Measurements from ENCODE around the gene RAB11FIP3.

The RAB11FIP3 gene

DNA sequence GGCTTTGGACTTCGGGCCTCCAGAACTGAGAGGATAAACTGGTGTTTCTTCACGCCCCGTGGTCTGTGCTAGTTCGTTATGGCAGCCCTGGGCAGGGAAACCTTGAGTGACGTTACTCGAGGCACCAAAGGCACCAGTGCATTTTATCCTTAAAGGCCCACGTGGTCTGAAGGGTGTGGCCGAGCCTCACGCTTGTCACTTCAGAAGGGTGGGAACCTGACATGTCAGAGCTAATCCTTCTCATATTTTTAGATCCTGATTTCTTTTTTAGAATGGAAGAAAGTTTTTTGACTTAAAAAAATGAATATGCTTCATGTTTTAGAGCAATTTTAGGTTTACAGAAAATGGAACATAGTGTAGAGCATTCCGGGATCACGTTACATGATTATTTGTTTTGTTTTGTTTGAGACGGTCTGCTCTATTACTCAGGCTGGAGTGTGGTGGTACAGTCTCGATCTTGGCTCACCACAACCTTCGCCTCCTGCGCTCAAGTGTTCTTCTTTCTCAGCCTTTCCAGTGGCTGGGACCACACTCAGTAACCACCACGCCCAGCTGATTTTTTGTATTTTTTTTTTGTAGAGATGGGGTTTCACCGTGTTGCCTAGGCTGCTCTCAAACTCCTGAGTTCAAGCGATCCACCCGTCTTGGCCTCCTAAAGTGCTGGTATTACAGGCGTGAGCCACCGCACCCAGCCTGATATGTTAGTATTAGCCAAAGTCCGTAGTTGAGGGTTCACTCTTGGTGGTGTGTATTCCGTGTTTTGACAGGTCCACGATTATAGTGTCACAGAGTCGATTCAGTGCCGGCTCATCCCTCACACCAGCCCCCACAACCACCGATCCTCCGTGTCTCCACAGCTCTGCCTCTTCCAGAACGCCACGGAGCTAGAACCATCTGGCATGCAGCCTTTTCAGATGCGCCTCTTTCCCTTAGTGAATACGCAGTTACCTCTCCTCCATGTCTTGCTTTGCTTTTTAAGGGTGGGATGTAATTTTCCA is 47.9 kb downstream of the RAB11FIP3 start:
- TF ChIP-seq, protein P1, sequence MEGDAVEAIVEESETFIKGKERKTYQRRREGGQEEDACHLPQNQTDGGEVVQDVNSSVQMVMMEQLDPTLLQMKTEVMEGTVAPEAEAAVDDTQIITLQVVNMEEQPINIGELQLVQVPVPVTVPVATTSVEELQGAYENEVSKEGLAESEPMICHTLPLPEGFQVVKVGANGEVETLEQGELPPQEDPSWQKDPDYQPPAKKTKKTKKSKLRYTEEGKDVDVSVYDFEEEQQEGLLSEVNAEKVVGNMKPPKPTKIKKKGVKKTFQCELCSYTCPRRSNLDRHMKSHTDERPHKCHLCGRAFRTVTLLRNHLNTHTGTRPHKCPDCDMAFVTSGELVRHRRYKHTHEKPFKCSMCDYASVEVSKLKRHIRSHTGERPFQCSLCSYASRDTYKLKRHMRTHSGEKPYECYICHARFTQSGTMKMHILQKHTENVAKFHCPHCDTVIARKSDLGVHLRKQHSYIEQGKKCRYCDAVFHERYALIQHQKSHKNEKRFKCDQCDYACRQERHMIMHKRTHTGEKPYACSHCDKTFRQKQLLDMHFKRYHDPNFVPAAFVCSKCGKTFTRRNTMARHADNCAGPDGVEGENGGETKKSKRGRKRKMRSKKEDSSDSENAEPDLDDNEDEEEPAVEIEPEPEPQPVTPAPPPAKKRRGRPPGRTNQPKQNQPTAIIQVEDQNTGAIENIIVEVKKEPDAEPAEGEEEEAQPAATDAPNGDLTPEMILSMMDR (IDR thresholded peaks at IDR 0.05; ENCODE audit: low read depth, low read length, poor library complexity, severe bottlenecking): no peak
- TF ChIP-seq EZH2phosphoT487 (IDR thresholded peaks at IDR 0.05; ENCODE audit: borderline replicate concordance, low read length): no peak
- H3K36me3 ChIP-seq (ENCODE audit: control insufficient read depth, low read length): peaks cover 5% of the 10 kb centered on the region
- no peak overlapping the region for H3K27ac ChIP-seq (ENCODE audit: low read depth, low read length)
- H3F3A ChIP-seq (ENCODE audit: control insufficient read depth, insufficient read depth): no peaks in the 10 kb centered on the region
- H3K4me3 ChIP-seq (ENCODE audit: low read length): no peak overlapping the region
- no peaks in the 10 kb centered on the region for H3K79me2 ChIP-seq (ENCODE audit: control insufficient read depth, low read length)
- H3K27me3 ChIP-seq (ENCODE audit: control insufficient read depth, low read length): no peaks in the 10 kb centered on the region
- no peak overlapping the region for H3K4me2 ChIP-seq (ENCODE audit: low read length)
- no peaks in the 10 kb centered on the region for H3K9me2 ChIP-seq (replicated peaks; ENCODE audit: control insufficient read depth, low read length)
- no peaks in the 10 kb centered on the region for H4K20me1 ChIP-seq (ENCODE audit: control insufficient read depth, insufficient read depth, low read depth, low read length)
- no peaks in the 10 kb centered on the region for H3K4me1 ChIP-seq (ENCODE audit: control insufficient read depth, low read length)
- no peaks in the 10 kb centered on the region for H3K9me3 ChIP-seq (ENCODE audit: control insufficient read depth, insufficient read depth, low read length)

DNA sequence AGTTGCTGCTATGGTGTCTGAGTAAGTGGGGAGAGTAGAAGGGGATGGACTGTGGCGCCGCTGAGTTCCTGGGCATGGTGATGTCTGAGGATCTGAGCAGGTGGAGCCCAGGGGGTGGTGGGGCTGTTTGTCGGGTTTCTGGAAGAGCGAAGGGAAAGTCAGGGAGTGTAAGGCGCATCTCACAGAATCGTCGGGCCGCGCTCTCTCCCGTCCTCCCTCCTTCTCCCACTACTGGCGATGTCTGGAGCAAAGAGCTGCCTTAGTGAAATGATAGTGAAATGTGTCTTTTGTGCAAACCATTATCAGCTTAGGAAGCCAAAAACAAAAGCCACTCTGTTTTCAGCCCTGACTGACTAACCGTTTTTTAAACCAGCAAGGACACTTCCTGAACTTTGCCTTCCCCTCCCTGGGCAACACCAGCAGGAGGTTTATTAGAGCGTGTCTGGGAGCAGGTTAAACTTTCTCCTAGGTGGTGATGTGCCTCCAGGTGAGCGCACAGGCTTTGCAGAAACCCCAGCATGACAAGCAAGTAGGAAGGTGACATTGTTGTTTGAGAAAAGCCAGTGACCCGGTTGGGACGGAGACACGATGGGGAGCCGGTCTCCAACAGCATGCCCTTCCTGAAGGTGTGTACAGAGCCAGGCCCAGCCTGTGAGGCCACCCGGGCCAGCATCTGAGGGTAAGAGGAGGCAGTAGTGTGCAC is 49.1 kb downstream of the RAB11FIP3 start:
- Histone ChIP-seq H3F3A (ENCODE audit: control insufficient read depth, insufficient read depth) (no peaks in the 10 kb centered on the region), H3K9me2 (replicated peaks; ENCODE audit: control insufficient read depth, low read length) (no peaks in the 10 kb centered on the region), H3K9me3 (ENCODE audit: control insufficient read depth, insufficient read depth, low read length) (no peaks in the 10 kb centered on the region), H3K27ac (ENCODE audit: low read depth, low read length) (no peak overlapping the region), H3K4me3 (ENCODE audit: low read length) (no peak overlapping the region), H3K36me3 (ENCODE audit: control insufficient read depth, low read length) (peaks cover 5% of the 10 kb centered on the region), H3K79me2 (ENCODE audit: control insufficient read depth, low read length) (no peaks in the 10 kb centered on the region), H4K20me1 (ENCODE audit: control insufficient read depth, insufficient read depth, low read depth, low read length) (no peaks in the 10 kb centered on the region), H3K27me3 (ENCODE audit: control insufficient read depth, low read length) (no peaks in the 10 kb centered on the region), H3K4me1 (ENCODE audit: control insufficient read depth, low read length) (no peaks in the 10 kb centered on the region), H3K4me2 (ENCODE audit: low read length) (no peak overlapping the region)
- TF ChIP-seq, protein P1 (IDR thresholded peaks at IDR 0.05; ENCODE audit: low read depth, low read length, poor library complexity, severe bottlenecking): no peak
- TF ChIP-seq EZH2phosphoT487 (IDR thresholded peaks at IDR 0.05; ENCODE audit: borderline replicate concordance, low read length): no peak

- Histone ChIP-seq H3K27ac (ENCODE audit: low read depth, low read length) (no peak overlapping the region), H3K4me2 (ENCODE audit: low read length) (no peak overlapping the region), H3K36me3 (ENCODE audit: control insufficient read depth, low read length) (peaks cover 5% of the 10 kb centered on the region), H3K4me3 (ENCODE audit: low read length) (no peak overlapping the region), H3K79me2 (ENCODE audit: control insufficient read depth, low read length) (no peaks in the 10 kb centered on the region), H3K9me2 (replicated peaks; ENCODE audit: control insufficient read depth, low read length) (no peaks in the 10 kb centered on the region), H3K4me1 (ENCODE audit: control insufficient read depth, low read length) (no peaks in the 10 kb centered on the region), H3K27me3 (ENCODE audit: control insufficient read depth, low read length) (no peaks in the 10 kb centered on the region), H4K20me1 (ENCODE audit: control insufficient read depth, insufficient read depth, low read depth, low read length) (no peaks in the 10 kb centered on the region), H3F3A (ENCODE audit: control insufficient read depth, insufficient read depth) (no peaks in the 10 kb centered on the region), H3K9me3 (ENCODE audit: control insufficient read depth, insufficient read depth, low read length) (no peaks in the 10 kb centered on the region)
- TF ChIP-seq, protein P1 (IDR thresholded peaks at IDR 0.05; ENCODE audit: low read depth, low read length, poor library complexity, severe bottlenecking): no peak
- TF ChIP-seq EZH2phosphoT487 (IDR thresholded peaks at IDR 0.05; ENCODE audit: borderline replicate concordance, low read length): no peak
These were observed 50.6 kb downstream of the RAB11FIP3 start for GRCh38 chr16:476039-476438.
